HepG2 (cell line): ENCODE measurements around the gene NEDD4L. TPM values are rescaled to one million over a fixed set of nuclear protein-coding genes. Genes with fewer than 3 reads are reported as not detected.

Experiments
- BORCS8-MEF2B ChIP-seq: sonication (generic); formaldehyde crosslinking; IDR thresholded peaks from 2 replicates; pipeline ENCODE4 v1.8.0; 2022; ENCODE audit warnings: mild to moderate bottlenecking, missing genetic modification reagents
- CAMTA2 ChIP-seq: sonication (generic); formaldehyde crosslinking; IDR thresholded peaks from 2 replicates; pipeline ENCODE4 v1.4.0; 2020; ENCODE audit warnings: mild to moderate bottlenecking, missing genetic modification reagents, borderline replicate concordance
- DMTF1 ChIP-seq: sonication (generic); formaldehyde crosslinking; IDR thresholded peaks from 2 replicates; pipeline ENCODE4 v1.4.0; 2020; ENCODE audit warnings: mild to moderate bottlenecking, missing genetic modification reagents
- GFI1 ChIP-seq: sonication (generic); formaldehyde crosslinking; IDR thresholded peaks from 2 replicates; pipeline ENCODE4 v1.5.0; 2020; ENCODE audit warnings: missing genetic modification reagents, mild to moderate bottlenecking, borderline replicate concordance
- GRHL1 ChIP-seq: sonication (generic); formaldehyde crosslinking; conservative IDR thresholded peaks from 2 replicates; pipeline ENCODE4 v1.8.0; 2022; ENCODE audit warnings: missing genetic modification reagents
- NFIB ChIP-seq: sonication (generic); formaldehyde crosslinking; IDR thresholded peaks from 2 replicates; pipeline ENCODE4 v1.9.0; 2021; ENCODE audit warnings: missing genetic modification reagents, mild to moderate bottlenecking, borderline replicate concordance
- NR2F1 ChIP-seq, 2 experiments: fragments of 450-650 bp in 1 of 2; formaldehyde crosslinking in 1 of 2; IDR thresholded peaks; 2 replicates each; pipeline versions ENCODE4 v1.5.0 to v1.6.1; 2016 to 2020; ENCODE audit warnings: mild to moderate bottlenecking in 1 of 2, missing compliant biosample characterization in 1 of 2, missing genetic modification reagents in 1 of 2, moderate library complexity in 1 of 2
- SRSF1 ChIP-seq: fragments of 200-400 bp; formaldehyde crosslinking; optimal IDR thresholded peaks from 2 replicates; pipeline ENCODE3; 2017; ENCODE audit warnings: mild to moderate bottlenecking, low read depth, low read length, moderate library complexity
- STAT5B ChIP-seq: sonication (generic); formaldehyde crosslinking; IDR thresholded peaks from 2 replicates; pipeline ENCODE4 v1.4.0; 2020; ENCODE audit warnings: missing genetic modification reagents
- STAT6 ChIP-seq: sonication (generic); formaldehyde crosslinking; IDR thresholded peaks from 2 replicates; pipeline ENCODE4 v1.4.0; 2020; ENCODE audit warnings: missing genetic modification reagents, mild to moderate bottlenecking, borderline replicate concordance
- TCF7L2 ChIP-seq: IDR thresholded peaks from 2 replicates; pipeline ENCODE4 v1.6.1; 2011; ENCODE audit warnings: mild to moderate bottlenecking, low read depth, low read length, moderate library complexity
- ZBTB39 ChIP-seq: sonication (generic); formaldehyde crosslinking; IDR thresholded peaks from 2 replicates; pipeline ENCODE4 v1.5.0; 2020; ENCODE audit warnings: missing genetic modification reagents
- ZFP41 ChIP-seq: sonication (generic); formaldehyde crosslinking; IDR thresholded peaks from 2 replicates; pipeline ENCODE4 v1.4.0; 2020; ENCODE audit warnings: mild to moderate bottlenecking, missing genetic modification reagents, borderline replicate concordance
- ZNF335 ChIP-seq: sonication (generic); formaldehyde crosslinking; IDR thresholded peaks from 2 replicates; pipeline ENCODE4 v1.4.0; 2020; ENCODE audit warnings: missing genetic modification reagents
- ZNF337 ChIP-seq: sonication (generic); formaldehyde crosslinking; IDR thresholded peaks from 2 replicates; pipeline ENCODE4 v1.5.1; 2020; ENCODE audit warnings: missing genetic modification reagents, low read depth, mild to moderate bottlenecking, borderline replicate concordance
- ZNF34 ChIP-seq: sonication (generic); formaldehyde crosslinking; IDR thresholded peaks from 2 replicates; pipeline ENCODE4 v1.4.0; 2020; ENCODE audit warnings: mild to moderate bottlenecking, missing genetic modification reagents, borderline replicate concordance
- ZNF484 ChIP-seq: sonication (generic); formaldehyde crosslinking; IDR thresholded peaks from 2 replicates; pipeline ENCODE4 v1.5.1; 2020; ENCODE audit warnings: mild to moderate bottlenecking, low read depth, missing genetic modification reagents, borderline replicate concordance
- ZNF552 ChIP-seq: sonication (generic); formaldehyde crosslinking; IDR thresholded peaks from 2 replicates; pipeline ENCODE4 v1.9.0; 2022; ENCODE audit warnings: missing genetic modification reagents, mild to moderate bottlenecking, borderline replicate concordance
- ZNF891 ChIP-seq: sonication (generic); formaldehyde crosslinking; IDR thresholded peaks from 2 replicates; pipeline ENCODE4 v1.5.0; 2020; ENCODE audit warnings: mild to moderate bottlenecking, missing genetic modification reagents
- polyA plus RNA-seq, 8 experiments: library from polyadenylated mRNA; depleted of rRNA in 3 of 8; stranded (reverse) in 7 of 8; unstranded in 1 of 8; fragments of >200 nt; fragmentation: Illumina TruSeq in 4 of 8; extraction: Trizol in 4 of 8; gene quantifications; 2 replicates each; pipeline versions ENCODE4 v1.2.1 to v1.2.3, GENCODE V29; 2011 to 2016; ENCODE audit warnings: low read depth in 4 of 8, missing spikeins in 1 of 8, mixed read lengths in 1 of 8; ENCODE audit not compliant: insufficient read depth in 1 of 8
- total RNA-seq, 5 experiments: library from RNA; depleted of rRNA; stranded (reverse); fragments of >200 nt; fragmentation: Illumina TruSeq; extraction: Trizol; gene quantifications; 2 replicates each; pipeline ENCODE4 v1.2.3, GENCODE V29; 2016; ENCODE audit warnings: low read depth in 1 of 5

NEDD4L gene
- total and polyA plus RNA-seq, 2 of the 13 experiments (the other 11 are each of a cell fraction or from before 2014, with no cell fraction given), result 168 to 390 TPM

GRCh38 chr18:58407649-58408407, 363.8 kb downstream of the NEDD4L start (continued):
- no peak; the same call in 1 of the 2 replicates for TF ChIP-seq ZNF337 (CRISPR knock-in tag)
- no peak for TF ChIP-seq SRSF1
- no peak for TF ChIP-seq STAT5B (CRISPR knock-in tag)
- TF ChIP-seq NR2F1 (CRISPR knock-in tag; IDR thresholded peaks at IDR 0.05), result peak; percentile 89 to 97
- TF ChIP-seq ZBTB39, result peak; percentile 78; the same call in 1 of the 2 replicates
- no peak for TF ChIP-seq ZFP41 (CRISPR knock-in tag)
- TF ChIP-seq ZNF552 (CRISPR knock-in tag), result no peak
- no peak for TF ChIP-seq GRHL1 (CRISPR knock-in tag)
- TF ChIP-seq ZNF891 (CRISPR knock-in tag), result peak; percentile 47; the same call in 1 of the 2 replicates
- TF ChIP-seq DMTF1 (CRISPR knock-in tag), result no peak
- peak; percentile 58; the same call in 1 of the 2 replicates for TF ChIP-seq BORCS8-MEF2B
- TF ChIP-seq ZNF335 (CRISPR knock-in tag), result no peak
- TF ChIP-seq NFIB (CRISPR knock-in tag), result no peak
- TF ChIP-seq CAMTA2 (CRISPR knock-in tag), result no peak
- TF ChIP-seq STAT6 (CRISPR knock-in tag), result peak; percentile 90; the same call in 1 of the 2 replicates
- peak; percentile 82; the same call in 1 of the 2 replicates for TF ChIP-seq ZNF34
- peak; percentile 90 for TF ChIP-seq GFI1 (CRISPR knock-in tag)
- TF ChIP-seq ZNF484, result no peak
- peak; percentile 98 for TF ChIP-seq TCF7L2
